HG02678 (cell line): ENCODE data around the gene PFDN1.

Experiments used
- ATAC-seq: cut with Tn5 transposase; IDR thresholded peaks from one replicate; pipeline ENCODE4 v1.9.1; 2021; ENCODE audit warnings: mild to moderate bottlenecking, moderate library complexity; ENCODE audit not compliant: unreplicated experiment

PFDN1 gene

DNA sequence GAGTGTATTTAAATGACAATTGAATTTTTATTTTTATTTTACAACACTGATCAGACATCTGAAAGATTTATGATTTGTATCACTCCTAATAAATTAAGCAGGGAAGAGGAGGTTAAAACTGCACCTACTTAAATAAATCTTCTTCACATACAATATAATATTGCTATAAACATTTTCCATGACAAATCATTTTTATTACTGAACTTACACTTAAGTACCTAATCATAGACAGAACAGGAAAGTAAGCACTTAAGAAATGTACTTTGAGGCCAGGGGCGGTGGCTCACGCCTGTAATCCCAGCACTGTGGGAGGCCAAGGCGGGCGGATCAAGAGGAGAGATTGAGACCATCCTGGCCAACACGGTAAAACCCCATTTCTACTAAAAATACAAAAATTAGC is 3.8 kb downstream of the PFDN1 start:
- no peak for ATAC-seq

- no peak for ATAC-seq
Observed at GRCh38 chr5:140298183-140298601, 4.7 kb downstream of the PFDN1 start.

GRCh38 chr5:140297283-140297682 is 5.6 kb downstream of the PFDN1 start:
- ATAC-seq, result no peak

GRCh38 chr5:140296289-140296688 is 6.6 kb downstream of the PFDN1 start:
- no peak for ATAC-seq

DNA sequence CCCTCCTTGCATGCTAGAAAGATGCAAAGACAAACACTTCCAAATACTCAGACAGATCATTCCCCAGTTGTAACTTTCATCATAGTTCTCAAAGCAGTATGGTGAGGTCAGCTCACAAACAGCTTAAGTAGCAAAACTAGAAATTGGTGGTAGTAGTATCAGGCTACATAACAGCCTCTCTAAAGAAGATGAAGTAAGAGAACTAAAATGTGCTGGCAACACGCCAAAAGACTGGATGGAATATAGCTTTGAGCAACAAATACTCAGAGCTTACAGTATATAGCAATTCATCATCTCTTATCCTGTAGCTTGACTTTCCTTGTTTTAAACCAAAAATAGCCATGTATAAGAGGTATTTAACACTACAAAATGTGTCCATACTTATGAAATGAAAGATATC is 7.5 kb downstream of the PFDN1 start:
- ATAC-seq, result no peak

GRCh38 chr5:140294753-140295152 is 8.1 kb downstream of the PFDN1 start:
- no peak for ATAC-seq

DNA sequence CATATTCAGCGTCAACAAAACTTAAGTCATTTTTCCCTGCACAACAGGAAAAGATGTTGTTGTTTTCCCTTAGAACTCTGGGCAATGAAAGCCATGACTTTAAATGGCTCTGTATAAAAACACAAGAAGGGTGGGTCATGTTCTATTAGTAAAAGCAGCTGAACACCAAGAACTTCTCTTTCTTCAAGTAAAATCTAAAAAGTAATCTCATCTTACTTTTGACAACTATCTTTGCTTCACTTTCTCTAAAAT is 9.1 kb downstream of the PFDN1 start:
- no peak for ATAC-seq

GRCh38 chr5:140293091-140293848 is 9.6 kb downstream of the PFDN1 start:
- no peak for ATAC-seq

- no peak for ATAC-seq
Observed at GRCh38 chr5:140292212-140293036, 10.5 kb downstream of the PFDN1 start.

- ATAC-seq, result no peak
Observed at GRCh38 chr5:140287801-140288521, 14.9 kb downstream of the PFDN1 start.

- no peak for ATAC-seq
Observed at GRCh38 chr5:140286424-140286823, 16.5 kb downstream of the PFDN1 start.

GRCh38 chr5:140284013-140284412 is 18.9 kb downstream of the PFDN1 start:
- ATAC-seq, result no peak

- ATAC-seq, result no peak
Observed at GRCh38 chr5:140282266-140282665, 20.6 kb downstream of the PFDN1 start.

DNA sequence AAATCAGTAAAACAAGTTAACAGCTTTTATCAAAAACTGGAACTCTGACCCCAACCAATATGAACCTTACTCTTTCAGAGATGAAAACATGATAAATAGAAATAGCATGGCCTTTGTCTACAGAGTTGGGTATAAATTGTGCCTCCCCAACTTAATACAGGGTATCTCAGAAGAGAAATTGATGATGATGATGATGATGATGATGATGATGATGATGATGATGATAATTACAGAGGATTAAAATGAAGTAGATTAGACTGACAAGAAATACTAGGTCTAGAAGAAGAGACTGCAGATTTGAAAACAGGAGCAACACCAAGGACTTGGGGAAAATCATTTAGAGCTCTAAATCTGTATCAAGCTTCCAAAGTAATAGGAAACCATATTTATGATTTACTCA is 27.1 kb downstream of the PFDN1 start:
- no peak for ATAC-seq

GRCh38 chr5:140273401-140273877 is 29.5 kb downstream of the PFDN1 start:
- no peak for ATAC-seq

DNA sequence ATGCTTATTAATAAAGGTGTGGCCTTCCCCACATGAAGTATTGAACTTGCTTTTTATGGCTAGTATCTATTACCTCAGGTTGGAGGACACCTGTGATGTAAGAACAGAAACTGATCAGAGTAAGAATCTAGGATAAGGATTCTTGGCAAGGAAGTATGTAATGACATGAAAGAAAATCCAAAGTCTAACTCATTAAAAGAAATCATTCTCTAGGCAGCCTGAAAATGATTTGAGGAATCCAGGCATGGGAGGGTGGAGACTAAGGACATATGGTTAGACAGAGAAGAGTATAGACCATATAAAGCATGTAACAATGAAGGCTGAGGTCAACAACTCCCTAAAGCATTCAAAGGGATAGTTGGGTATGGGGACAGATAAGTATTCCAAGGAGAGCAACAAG is 32.9 kb downstream of the PFDN1 start:
- ATAC-seq, result no peak

GRCh38 chr5:140267559-140268018 is 35.3 kb downstream of the PFDN1 start:
- no peak for ATAC-seq

- ATAC-seq, result no peak
Observed at GRCh38 chr5:140267201-140267540, 35.7 kb downstream of the PFDN1 start.

GRCh38 chr5:140266471-140267200 is 36.3 kb downstream of the PFDN1 start:
- no peak for ATAC-seq

DNA sequence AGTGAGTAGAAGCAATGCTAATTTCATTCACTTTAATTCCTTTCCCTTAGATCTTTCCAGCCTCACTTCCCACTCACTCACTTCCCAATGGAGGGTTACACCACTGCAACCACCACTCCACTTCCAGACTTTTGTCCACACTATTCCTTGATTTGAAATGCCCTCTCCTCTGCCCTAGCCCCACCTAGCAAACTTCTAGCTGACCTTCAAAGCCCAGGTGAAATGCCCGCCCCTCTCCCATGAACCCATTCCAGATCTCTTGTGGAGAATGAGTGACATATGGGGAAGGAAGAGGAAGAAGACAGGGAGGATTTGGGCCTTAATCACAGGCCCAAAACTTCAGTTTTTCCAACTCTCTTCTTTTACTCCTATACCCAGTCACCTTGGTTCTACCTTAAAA is 37.1 kb downstream of the PFDN1 start:
- no peak for ATAC-seq

DNA sequence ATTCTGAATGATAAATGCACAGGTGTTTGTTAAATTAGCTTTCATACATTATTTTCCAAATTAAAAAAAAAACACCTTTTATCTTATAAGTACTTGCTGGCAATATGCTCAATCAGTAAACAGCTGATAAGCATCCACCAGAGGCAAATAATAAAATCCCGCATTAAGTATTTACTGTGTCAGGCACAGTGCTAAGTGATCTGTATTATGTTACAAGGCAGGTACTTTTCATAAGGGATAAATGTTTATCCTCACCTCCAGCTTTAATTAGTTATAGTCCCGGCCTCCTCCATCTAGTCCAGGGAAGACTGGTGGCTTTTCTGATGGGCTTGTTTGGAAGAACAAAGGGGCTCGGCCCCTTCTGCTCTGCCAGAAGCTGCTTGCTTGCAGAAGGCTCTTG is 40.1 kb downstream of the PFDN1 start:
- no peak for ATAC-seq
